OCI-LY7 (cell line): Measurements from ENCODE around the gene FGGY. TPM values are rescaled to one million over a fixed set of nuclear protein-coding genes. Genes with fewer than 3 reads are reported as not detected.

Experiments used
- BruUV-seq: library from RNA; stranded (reverse); fragments of 400-500 nt; replicated peaks from 2 replicates; lab custom pipeline; 2021; lab: Mats Ljungman, UMichigan
- CTCF ChIA-PET: fragments of 300-600 bp; sonication (Branson Sonifier 250); formaldehyde crosslinking; loops from one replicate; lab custom pipeline; 2022; ENCODE audit warnings: antibody characterized with exemption; ENCODE audit not compliant: unreplicated experiment; lab: Charles Lee
- POLR2A ChIA-PET: fragments of 300-600 bp; sonication (Branson Sonifier 250); formaldehyde crosslinking; loops from one replicate; lab custom pipeline; 2022; ENCODE audit warnings: antibody characterized with exemption; lab: Charles Lee
- DNase-seq: peaks from one replicate; pipeline ENCODE4 v3.0.0-alpha.2; 2015; ENCODE audit warnings: low spot score
- H2AFZ ChIP-seq: fragments of 200-600 bp; sonication (generic), shearing (Covaris generic); 2 replicates; pipeline ENCODE4 v1.6.1; 2014; ENCODE audit warnings: mild to moderate bottlenecking, antibody characterized with exemption, low read length, moderate library complexity
- H3K27ac ChIP-seq: fragments of 200-600 bp; sonication (generic); 2 replicates; pipeline ENCODE4 v1.5.1; 2014; ENCODE audit warnings: mixed run types, low read depth, mild to moderate bottlenecking, moderate library complexity, low read length, inconsistent platforms; ENCODE audit not compliant: poor library complexity, severe bottlenecking
- H3K36me3 ChIP-seq: fragments of 200-600 bp; sonication (generic); 2 replicates; pipeline ENCODE4 v1.6.1; 2014; ENCODE audit warnings: mild to moderate bottlenecking, antibody characterized with exemption, low read length, moderate library complexity, mixed read lengths; ENCODE audit not compliant: insufficient read depth
- H3K4me1 ChIP-seq: fragments of 200-600 bp; sonication (generic); 2 replicates; pipeline ENCODE4 v1.5.1; 2014; ENCODE audit warnings: mild to moderate bottlenecking, low read length; ENCODE audit not compliant: insufficient read depth, poor library complexity, severe bottlenecking
- H3K4me2 ChIP-seq: fragments of 200-600 bp; sonication (generic); 2 replicates; pipeline ENCODE4 v1.6.1; 2014; ENCODE audit warnings: mild to moderate bottlenecking, low read length
- H3K4me3 ChIP-seq: fragments of 200-600 bp; sonication (generic); 2 replicates; pipeline ENCODE4 v1.5.1; 2014; ENCODE audit warnings: mild to moderate bottlenecking, low read depth, low read length; ENCODE audit not compliant: poor library complexity, severe bottlenecking
- H3K79me2 ChIP-seq: fragments of 200-600 bp; sonication (generic); 2 replicates; pipeline ENCODE4 v1.6.1; 2016; ENCODE audit warnings: low read depth, mild to moderate bottlenecking, low read length, moderate library complexity, mixed read lengths; ENCODE audit not compliant: insufficient read depth
- H3K9me2 ChIP-seq: fragments of 200-600 bp; sonication (generic); 2 replicates; pipeline ENCODE4 v1.6.1; 2016; ENCODE audit warnings: mild to moderate bottlenecking, low read length, mixed read lengths; ENCODE audit not compliant: insufficient read depth
- H3K9me3 ChIP-seq: fragments of 200-600 bp; sonication (generic); 2 replicates; pipeline ENCODE4 v1.6.1; 2014; ENCODE audit warnings: mild to moderate bottlenecking, mixed run types, low read length, mixed read lengths
- H4K20me1 ChIP-seq: fragments of 200-600 bp; sonication (generic); 2 replicates; pipeline ENCODE4 v1.6.1; 2014; ENCODE audit warnings: mild to moderate bottlenecking, antibody characterized with exemption, low read length, moderate library complexity, mixed read lengths; ENCODE audit not compliant: insufficient read depth
- CTCF ChIP-seq: fragments of 200-600 bp; sonication (generic); conservative IDR thresholded peaks from 2 replicates; pipeline ENCODE4 v1.5.1; 2014; ENCODE audit warnings: mild to moderate bottlenecking, antibody characterized with exemption, low read length, moderate library complexity, mixed read lengths
- EZH2phosphoT487 ChIP-seq: fragments of 200-600 bp; sonication (generic); IDR thresholded peaks from 2 replicates; pipeline ENCODE4 v1.6.1; 2018; ENCODE audit warnings: low read depth, borderline replicate concordance, mild to moderate bottlenecking, mixed run types, antibody characterized with exemption, low read length, moderate library complexity, mixed read lengths
- intact Hi-C: fragments of 100-400 bp; cut with micrococcal nuclease; formaldehyde crosslinking; loops from one replicate; pipeline ENCODE4 v1.10.0; 2022; ENCODE audit not compliant: unreplicated experiment
- total RNA-seq, 2 experiments: library from RNA; depleted of rRNA in 1 of 2; stranded (reverse); fragments of >200 nt in 1 of 2; shearing (Covaris generic) in 1 of 2; gene quantifications; 2 replicates each; pipeline ENCODE4 v1.2.3, GENCODE V29; 2014 to 2022

Gene FGGY
- total RNA-seq, 2 experiments from 2014 or later, result 0.63 to 4.5 TPM

DNA sequence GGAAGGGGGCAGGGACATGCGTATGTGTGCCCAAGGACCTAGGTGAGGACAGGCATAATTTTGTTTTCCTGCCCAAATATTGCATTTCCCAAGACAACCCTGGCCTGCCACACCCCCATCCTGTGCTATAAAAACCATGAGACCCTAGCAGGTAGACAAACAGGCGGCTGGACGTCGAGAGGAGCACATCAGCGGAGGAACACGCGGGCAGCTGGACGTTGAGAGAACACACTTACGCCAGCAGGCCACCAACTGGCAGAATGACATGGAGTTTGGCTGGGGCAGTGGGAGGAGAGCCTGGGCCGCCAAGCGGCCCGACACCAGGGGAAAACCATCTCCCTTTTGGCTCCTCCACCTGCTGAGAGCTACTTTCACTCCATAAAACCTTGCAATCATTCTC, 3.0 kb upstream of the FGGY start:
- H3K27ac ChIP-seq, result no peak overlapping the region

GRCh38 chr1:59294423-59294822, 2.5 kb upstream of the FGGY start:
- Histone ChIP-seq H3K36me3 (no peaks in the 10 kb centered on the region), H3K4me1 (no peaks in the 10 kb centered on the region), H3K9me2 (no peaks in the 10 kb centered on the region), H4K20me1 (no peaks in the 10 kb centered on the region), H2AFZ (no peak overlapping the region), H3K4me3 (no peak overlapping the region), H3K27ac (no peak overlapping the region), H3K9me3 (no peaks in the 10 kb centered on the region), H3K79me2 (no peaks in the 10 kb centered on the region), H3K4me2 (no peak overlapping the region)
- TF ChIP-seq CTCF, result no peak
- TF ChIP-seq EZH2phosphoT487, result no peak
- BruUV-seq, result no TSS peak
- no peak for DNase-seq
- intact Hi-C loops, result loop anchor here (10.0 kb wide), 1 partner anchor 510 kb away; the partner anchor contains the start of gene JUN
- ChIA-PET CTCF (no interaction called here), POLR2A (no interaction called here)

More for the DNA sequence above, 3.0 kb upstream of the FGGY start:
- Histone ChIP-seq H3K9me2 (no peaks in the 10 kb centered on the region), H2AFZ (no peak overlapping the region), H4K20me1 (no peaks in the 10 kb centered on the region), H3K4me2 (no peak overlapping the region), H3K4me1 (no peaks in the 10 kb centered on the region), H3K79me2 (no peaks in the 10 kb centered on the region), H3K9me3 (no peaks in the 10 kb centered on the region), H3K36me3 (no peaks in the 10 kb centered on the region), H3K4me3 (no peak overlapping the region)
- BruUV-seq, result no TSS peak
- POLR2A ChIA-PET, result no interaction called here
- intact Hi-C loops, result loop anchor here (10.0 kb wide), 1 partner anchor 509 kb away; the partner anchor contains the start of gene JUN
- TF ChIP-seq EZH2phosphoT487 (no peak), CTCF (no peak)
- no peak for DNase-seq
- CTCF ChIA-PET, result no interaction called here

GRCh38 chr1:59295618-59296017, 1.3 kb upstream of the FGGY start:
- H4K20me1 ChIP-seq, result no peaks in the 10 kb centered on the region
- ChIA-PET CTCF (no interaction called here), POLR2A (interaction anchor here (0.6 kb wide), 1 partner anchor 510 kb away, joined by 3 read pairs; no protein-coding TSS in a partner anchor)
- BruUV-seq, result no TSS peak
- H3K36me3 ChIP-seq, result no peaks in the 10 kb centered on the region
- no peak for DNase-seq
- H3K9me2 ChIP-seq, result no peaks in the 10 kb centered on the region
- H3K9me3 ChIP-seq, result no peaks in the 10 kb centered on the region
- no peaks in the 10 kb centered on the region for H3K79me2 ChIP-seq
- no peak overlapping the region for H3K27ac ChIP-seq
- intact Hi-C loops, result loop anchor here (5.0 to 10.0 kb wide), 2 partner anchors 402 to 511 kb away; partner anchors contain the start of gene JUN
- TF ChIP-seq CTCF, result no peak
- no peak for TF ChIP-seq EZH2phosphoT487
- no peak overlapping the region for H3K4me3 ChIP-seq
- no peak overlapping the region for H2AFZ ChIP-seq
- H3K4me2 ChIP-seq, result no peak overlapping the region
- H3K4me1 ChIP-seq, result no peaks in the 10 kb centered on the region
